Fibroblast of the aortic adventitia (primary cell): ENCODE results near the gene PTOV1. TPM values are rescaled to one million over a fixed set of nuclear protein-coding genes. Genes with fewer than 3 reads are reported as not detected.
"Not testable (repeated sequence)": the region's sequence is repeated elsewhere in the genome, so short reads cannot be mapped to it uniquely, and the experiment has no call there.

Experiments
- DNase-seq: peaks from one replicate; pipeline ENCODE4 v3.0.0-alpha.2; 2010; ENCODE audit warnings: low read depth
- H3K4me3 ChIP-seq: 2 replicates; pipeline ENCODE4 v1.5.1; 2011; ENCODE audit warnings: low read depth, mild to moderate bottlenecking, control low read depth, low read length, moderate library complexity
- CTCF ChIP-seq: IDR thresholded peaks from 2 replicates; pipeline ENCODE4 v1.5.1; 2011; ENCODE audit warnings: mild to moderate bottlenecking, low read length, control low read depth, inconsistent platforms; ENCODE audit not compliant: insufficient read depth
- total RNA-seq: library from RNA; depleted of rRNA; stranded (reverse); fragments of >200 nt; gene quantifications from 2 replicates; pipeline ENCODE4 v1.2.3, GENCODE V29; 2012; ENCODE audit warnings: low replicate concordance

Gene PTOV1
- total RNA-seq, 1 donor = 46.2 TPM

- TF ChIP-seq CTCF = no peak
- DNase-seq = no peak
- peak overlapping the region; percentile 99 for H3K4me3 ChIP-seq
Measured at GRCh38 chr19:49818649-49819370, 32.1 kb upstream of the PTOV1 start.

GRCh38 chr19:49819452-49820115, 31.4 kb upstream of the PTOV1 start:
- not testable (repeated sequence) for DNase-seq
- H3K4me3 ChIP-seq = peak overlapping the region; percentile 99

- TF ChIP-seq CTCF = no peak
- DNase-seq = peak; percentile 29
- peak overlapping the region; percentile 6 for H3K4me3 ChIP-seq
Measured at GRCh38 chr19:49820125-49820524, 30.8 kb upstream of the PTOV1 start.

GRCh38 chr19:49823472-49823871, 27.5 kb upstream of the PTOV1 start:
- TF ChIP-seq CTCF = no peak
- no peak for DNase-seq

GRCh38 chr19:49824662-49825061, 26.3 kb upstream of the PTOV1 start:
- no peak for DNase-seq
- no peak for TF ChIP-seq CTCF
- no peak overlapping the region for H3K4me3 ChIP-seq

More at GRCh38 chr19:49823472-49823871, 27.5 kb upstream of the PTOV1 start:
- no peak overlapping the region for H3K4me3 ChIP-seq

GRCh38 chr19:49827034-49827433, 23.9 kb upstream of the PTOV1 start:
- no peak overlapping the region for H3K4me3 ChIP-seq
- no peak for TF ChIP-seq CTCF
- DNase-seq = no peak

GRCh38 chr19:49829200-49829599, 21.8 kb upstream of the PTOV1 start:
- TF ChIP-seq CTCF = no peak
- no peak overlapping the region for H3K4me3 ChIP-seq
- no peak for DNase-seq
